Endothelial cell of umbilical vein (primary cell): ENCODE data around the gene LYZL1. TPM values are rescaled to one million over a fixed set of nuclear protein-coding genes. Genes with fewer than 3 reads are reported as not detected.

ENCODE experiments used
- BruUV-seq: library from RNA; stranded (reverse); fragments of 400-500 nt; replicated peaks from 2 replicates; lab custom pipeline; 2021; lab: Mats Ljungman, UMichigan
- CTCF ChIA-PET: fragments of 300-600, 350-600 bp; sonication (Branson Sonifier 250); formaldehyde crosslinking; loops from one replicate; lab custom pipeline; 2021; ENCODE audit warnings: antibody characterized with exemption, inconsistent platforms; lab: Charles Lee
- POLR2A ChIA-PET: fragments of 300-600, 350-600 bp; sonication (Branson Sonifier 250); formaldehyde crosslinking; loops from one replicate; lab custom pipeline; 2021; ENCODE audit warnings: antibody characterized with exemption, inconsistent platforms; lab: Charles Lee
- DNase-seq: peaks from one replicate; pipeline ENCODE4 v3.0.0-alpha.2; 2011; ENCODE audit warnings: low read depth, low spot score
- FAIRE-seq: peaks from 2 replicates; lab custom pipeline; 2011; peaks lifted over from hg19 to GRCh38; lab: Jason Lieb, UNC
- H2AFZ ChIP-seq: 2 replicates; pipeline ENCODE4 v1.6.0; 2012; ENCODE audit warnings: low read depth, low read length, control low read depth, inconsistent platforms
- H3K27ac ChIP-seq: 2 replicates; pipeline ENCODE4 v1.5.1; 2011; ENCODE audit warnings: low read depth, mild to moderate bottlenecking, control low read depth, low read length, moderate library complexity; ENCODE audit not compliant: insufficient read depth
- H3K27me3 ChIP-seq, 2 experiments: 2 replicates each; pipeline versions ENCODE4 v1.6.0 to v1.6.1; 2011; ENCODE audit warnings: low read length in 2 of 2, mixed read lengths in 1 of 2; ENCODE audit not compliant: control insufficient read depth in 2 of 2, insufficient read depth in 2 of 2
- H3K36me3 ChIP-seq, 2 experiments: 2 replicates in 1 of 2; 3 replicates in 1 of 2; pipeline ENCODE4 v1.5.1; 2011; ENCODE audit warnings: low read length in 2 of 2, mild to moderate bottlenecking in 1 of 2, moderate library complexity in 1 of 2; ENCODE audit not compliant: control insufficient read depth in 2 of 2, insufficient read depth in 2 of 2; ENCODE audit errors: extremely low read depth in 1 of 2
- H3K4me1 ChIP-seq: 3 replicates; pipeline ENCODE4 v1.5.1; 2011; ENCODE audit warnings: mild to moderate bottlenecking, low read length; ENCODE audit not compliant: control insufficient read depth, insufficient read depth; ENCODE audit errors: extremely low read depth
- H3K4me2 ChIP-seq: 2 replicates; pipeline ENCODE4 v1.6.1; 2011; ENCODE audit warnings: low read length, control low read depth, mixed read lengths; ENCODE audit not compliant: insufficient read depth
- H3K4me3 ChIP-seq, 3 experiments: fragments of 200-600 bp in 1 of 3; sonication (generic), shearing (Covaris generic) in 1 of 3; replicated peaks in 1 of 3; 2 replicates each; pipeline ENCODE4 v1.5.1; 2011 to 2016; ENCODE audit warnings: control low read depth in 3 of 3, low read length in 3 of 3, mild to moderate bottlenecking in 2 of 3, inconsistent platforms in 1 of 3, low read depth in 1 of 3, moderate library complexity in 1 of 3; ENCODE audit not compliant: insufficient read depth in 1 of 3
- H3K79me2 ChIP-seq: 2 replicates; pipeline ENCODE4 v1.6.0; 2012; ENCODE audit warnings: low read length, inconsistent platforms; ENCODE audit not compliant: control insufficient read depth, insufficient read depth
- H3K9ac ChIP-seq: replicated peaks from 2 replicates; pipeline ENCODE3; 2011; ENCODE audit warnings: low read length, control low read depth; ENCODE audit not compliant: insufficient read depth; ENCODE audit errors: extremely low read depth
- H3K9me1 ChIP-seq: replicated peaks from 3 replicates; pipeline ENCODE4 v1.6.0; 2011; ENCODE audit warnings: mild to moderate bottlenecking, low read length; ENCODE audit not compliant: control insufficient read depth, insufficient read depth; ENCODE audit errors: extremely low read depth
- H3K9me3 ChIP-seq: replicated peaks from 2 replicates; pipeline ENCODE4 v1.5.1; 2012; ENCODE audit warnings: low read length, inconsistent platforms; ENCODE audit not compliant: control insufficient read depth, insufficient read depth
- H4K20me1 ChIP-seq: replicated peaks from 2 replicates; pipeline ENCODE3; 2011; ENCODE audit warnings: mild to moderate bottlenecking, low read length; ENCODE audit not compliant: control insufficient read depth, insufficient read depth; ENCODE audit errors: extremely low read depth
- CTCF ChIP-seq, 2 donors: IDR thresholded peaks; 1 replicate in 1 of 2; 2 replicates in 1 of 2; pipeline ENCODE4 v1.5.1; 2011; ENCODE audit warnings: low read length in 2 of 2, mild to moderate bottlenecking in 2 of 2, moderate library complexity in 2 of 2, control low read depth in 1 of 2, inconsistent platforms in 1 of 2, low read depth in 1 of 2; ENCODE audit not compliant: insufficient read depth in 1 of 2; ENCODE audit errors: extremely low read depth in 1 of 2
- JUN ChIP-seq: IDR thresholded peaks from 2 replicates; pipeline ENCODE4 v1.6.1; 2011; ENCODE audit warnings: borderline replicate concordance, low read depth; ENCODE audit not compliant: insufficient read length, insufficient read depth
- MAX ChIP-seq: IDR thresholded peaks from 2 replicates; pipeline ENCODE4 v1.6.1; 2011; ENCODE audit not compliant: insufficient read depth, insufficient read length
- MYC ChIP-seq: IDR thresholded peaks from one replicate; pipeline ENCODE4 v1.6.1; 2011; ENCODE audit warnings: mild to moderate bottlenecking, low read depth, low read length
- POLR2A ChIP-seq: IDR thresholded peaks from 2 replicates; pipeline ENCODE4 v1.6.1; 2012; ENCODE audit warnings: low read depth, mild to moderate bottlenecking, control low read depth, low read length
- dilution Hi-C: fragments of 300-500 bp; cut with MboI; formaldehyde crosslinking; loops from one replicate; pipeline ENCODE4 v1.15.0; 2019; ENCODE audit warnings: low sequenced_read_pairs; ENCODE audit not compliant: extremely low pct_ligation_motif_present
- intact Hi-C: fragments of 100-400 bp; cut with micrococcal nuclease; formaldehyde crosslinking; loops from one replicate; pipeline ENCODE4 v1.10.0; 2022
- polyA plus RNA-seq, 4 experiments: library from polyadenylated mRNA; depleted of rRNA in 3 of 4; stranded (reverse) in 3 of 4; unstranded in 1 of 4; fragments of >200 nt; gene quantifications; 2 replicates each; pipeline versions ENCODE4 v1.2.1 to v1.2.3, GENCODE V29; 2011 to 2012; ENCODE audit warnings: missing spikeins in 1 of 4
- total RNA-seq: library from RNA; stranded (reverse); gene quantifications from 2 replicates; pipeline ENCODE4 v1.2.3, GENCODE V29; 2021

LYZL1 gene
- total and polyA plus RNA-seq, 2 donors (not counting 3 experiments of a cell fraction or from before 2014, with no cell fraction given), result not detected

GRCh38 chr10:29276251-29276850 lies 12.5 kb upstream of the LYZL1 start:
- no peaks in the 10 kb centered on the region for H3K9me3 ChIP-seq
- BruUV-seq, result no TSS peak
- no peak overlapping the region for H3K9ac ChIP-seq
- no peaks in the 10 kb centered on the region for H4K20me1 ChIP-seq
- intact Hi-C loops, result no loop called here
- FAIRE-seq, result no peak
- dilution Hi-C loops, result no loop called here
- H2AFZ ChIP-seq, result no peak overlapping the region
- H3K27me3 ChIP-seq, result peaks cover 1 to 2% of the 10 kb centered on the region in 2 experiments
- ChIA-PET POLR2A (no interaction called here), CTCF (interaction anchor here (1.0 kb wide), 1 partner anchor 28 kb away, joined by 3 read pairs; no protein-coding TSS in a partner anchor)
- DNase-seq, result no peak
- no peak overlapping the region for H3K4me2 ChIP-seq
- no peaks in the 10 kb centered on the region for H3K9me1 ChIP-seq
- H3K4me1 ChIP-seq, result no peaks in the 10 kb centered on the region
- no peak for TF ChIP-seq MAX
- no peaks in the 10 kb centered on the region for H3K79me2 ChIP-seq
- H3K4me3 ChIP-seq, result no peak overlapping the region
- no peaks in the 10 kb centered on the region for H3K36me3 ChIP-seq
- no peak overlapping the region for H3K27ac ChIP-seq

GRCh38 chr10:29277296-29277695 lies 11.6 kb upstream of the LYZL1 start:
- Histone ChIP-seq H3K27me3 (peaks cover 1 to 2% of the 10 kb centered on the region in 2 experiments), H3K79me2 (no peaks in the 10 kb centered on the region), H3K27ac (no peak overlapping the region), H3K36me3 (no peaks in the 10 kb centered on the region), H3K9me3 (no peaks in the 10 kb centered on the region), H3K4me3 (no peak overlapping the region), H4K20me1 (no peaks in the 10 kb centered on the region), H3K9ac (no peak overlapping the region), H2AFZ (no peak overlapping the region), H3K4me2 (no peak overlapping the region), H3K4me1 (no peaks in the 10 kb centered on the region), H3K9me1 (no peaks in the 10 kb centered on the region)
- intact Hi-C loops (no loop called here), dilution Hi-C loops (no loop called here)
- FAIRE-seq (no peak), DNase-seq (no peak)
- ChIA-PET POLR2A (no interaction called here), CTCF (no interaction called here)
- no TSS peak for BruUV-seq
- TF ChIP-seq CTCF (IDR thresholded peaks at IDR 0.05; ENCODE audit: extremely low read depth in 1 of 2, insufficient read depth in 1 of 2, low read depth in 1 of 2, low read length in 2 of 2), result no peak
- no peak for TF ChIP-seq MYC
- no peak for TF ChIP-seq POLR2A
- TF ChIP-seq JUN, result no peak
